Measurements from ENCODE around the gene APBA3.

Gene APBA3

GRCh38 chr19:3785938-3786824, 24.7 kb upstream of the APBA3 start, which contains the start of gene MATK:
Gene MATK, minus strand, starts transcription at chr19:3786381. Its CDS starts 1,246 bp downstream, at chr19:3785135.
- DNase-seq, result no peak

GRCh38 chr19:3785451-3785937, 24.0 kb upstream of the APBA3 start:
- DNase-seq, result no peak

- no peak for DNase-seq
Observed at GRCh38 chr19:3784607-3785450, 23.3 kb upstream of the APBA3 start.

GRCh38 chr19:3783660-3784584, 22.4 kb upstream of the APBA3 start:
- DNase-seq, result peak in 1 of 2 experiments; percentile 26

- no peak for DNase-seq
Observed at GRCh38 chr19:3782903-3783302, 21.4 kb upstream of the APBA3 start.

GRCh38 chr19:3782330-3782729, 20.8 kb upstream of the APBA3 start:
- no peak for DNase-seq

- DNase-seq, result no peak
Observed at GRCh38 chr19:3781603-3782002, 20.1 kb upstream of the APBA3 start.

GRCh38 chr19:3780786-3781304, 19.4 kb upstream of the APBA3 start:
- DNase-seq, result no peak

GRCh38 chr19:3778899-3779723, 17.6 kb upstream of the APBA3 start:
- no peak for DNase-seq

- DNase-seq, result no peak
Observed at GRCh38 chr19:3778104-3778867, 16.8 kb upstream of the APBA3 start.

- DNase-seq, result no peak
Observed at GRCh38 chr19:3776479-3777040, 15.1 kb upstream of the APBA3 start.

- no peak for DNase-seq
Observed at GRCh38 chr19:3775831-3776230, 14.3 kb upstream of the APBA3 start.

GRCh38 chr19:3775374-3775711, 13.9 kb upstream of the APBA3 start:
- no peak for DNase-seq

- no peak for DNase-seq
Observed at GRCh38 chr19:3774621-3775373, 13.3 kb upstream of the APBA3 start.

GRCh38 chr19:3773814-3774515, 12.5 kb upstream of the APBA3 start:
- DNase-seq, result no peak

GRCh38 chr19:3771906-3772455, 10.5 kb upstream of the APBA3 start, which contains the start of gene RAX2:
Gene RAX2, minus strand, starts transcription at chr19:3772228. Its CDS starts 486 bp downstream, at chr19:3771742.
- DNase-seq, result no peak

GRCh38 chr19:3771000-3771905, 9.8 kb upstream of the APBA3 start:
- DNase-seq, result no peak
